GM13977 (cell line): ENCODE data around the gene ACSL1.

Experiments used
- DNase-seq: peaks from one replicate; pipeline ENCODE4 v3.0.0; 2012; ENCODE audit warnings: low spot score
- CTCF ChIP-seq: IDR thresholded peaks from 2 replicates; pipeline ENCODE4 v1.5.1; 2012; ENCODE audit warnings: mild to moderate bottlenecking, control low read depth; ENCODE audit not compliant: insufficient read depth; ENCODE audit errors: extremely low read depth, missing control alignments
- in situ Hi-C: fragments of 300-500 bp; cut with MboI; formaldehyde crosslinking; loops from one replicate; pipeline ENCODE4 v1.12.0; 2022; ENCODE audit warnings: low sequenced_read_pairs, low pct_unique_long_range_greater_than_20kb, mixed read lengths, inconsistent platforms; ENCODE audit not compliant: unreplicated experiment

ACSL1 gene

GRCh38 chr4:184760681-184761080 is 65.1 kb downstream of the ACSL1 start:
- no peak for DNase-seq
- TF ChIP-seq CTCF = no peak
- in situ Hi-C loops = no loop called here

GRCh38 chr4:184757810-184758209 is 68.0 kb downstream of the ACSL1 start:
- no peak for DNase-seq
- in situ Hi-C loops = loop anchor here (5.0 kb wide), 1 partner anchor 249 kb away; no protein-coding TSS in a partner anchor
- no peak for TF ChIP-seq CTCF

GRCh38 chr4:184756399-184756798 is 69.4 kb downstream of the ACSL1 start:
- no peak for TF ChIP-seq CTCF
- no peak for DNase-seq
- in situ Hi-C loops = loop anchor here (5.0 kb wide), 1 partner anchor 251 kb away; no protein-coding TSS in a partner anchor

GRCh38 chr4:184755278-184755677 is 70.5 kb downstream of the ACSL1 start:
- no peak for DNase-seq
- in situ Hi-C loops = loop anchor here (5.0 kb wide), 1 partner anchor 252 kb away; no protein-coding TSS in a partner anchor
- no peak for TF ChIP-seq CTCF

GRCh38 chr4:184752496-184753275 is 73.1 kb downstream of the ACSL1 start:
- no peak for DNase-seq
- in situ Hi-C loops = no loop called here
- no peak for TF ChIP-seq CTCF

- in situ Hi-C loops = no loop called here
- no peak for DNase-seq
- TF ChIP-seq CTCF = no peak
Observed at GRCh38 chr4:184751585-184751956, 74.2 kb downstream of the ACSL1 start.
